ENCODE measurements around the gene UNC80.

DNA sequence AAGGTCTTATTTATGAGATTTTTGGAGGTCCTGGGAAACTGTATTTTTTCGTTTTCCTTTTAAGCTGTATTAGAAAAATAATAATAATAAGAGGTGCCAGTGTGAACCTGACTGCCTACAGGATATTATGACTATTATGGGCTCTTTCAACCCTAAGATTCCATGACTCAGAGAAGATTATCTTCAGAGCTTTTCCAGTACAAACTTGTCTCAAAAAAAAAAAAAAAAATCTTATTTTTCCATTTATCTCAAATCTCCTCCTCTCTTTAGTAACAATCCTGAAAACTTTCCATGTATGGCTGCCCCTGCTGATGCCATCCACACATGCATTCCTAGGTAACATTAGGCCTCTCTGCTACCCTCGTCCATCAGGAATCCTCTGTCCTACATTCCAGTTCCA is 194.1 kb downstream of the UNC80 start:
- no peak for TF ChIP-seq EP300 (IDR thresholded peaks at IDR 0.05)
- TF ChIP-seq CTCF (IDR thresholded peaks at IDR 0.05), result no peak
